ENCODE measurements around the gene NCOA7. TPM values are rescaled to one million over a fixed set of nuclear protein-coding genes. Genes with fewer than 3 reads are reported as not detected.

Gene NCOA7
- total and polyA plus RNA-seq, 4 donors = 8.6 to 40.9 (median 17.6) TPM

GRCh38 chr6:125931733-125932450 lies 141.1 kb downstream of the NCOA7 start:
- TF ChIP-seq, protein P1, sequence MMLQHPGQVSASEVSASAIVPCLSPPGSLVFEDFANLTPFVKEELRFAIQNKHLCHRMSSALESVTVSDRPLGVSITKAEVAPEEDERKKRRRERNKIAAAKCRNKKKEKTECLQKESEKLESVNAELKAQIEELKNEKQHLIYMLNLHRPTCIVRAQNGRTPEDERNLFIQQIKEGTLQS (IDR thresholded peaks at IDR 0.05) = no peak
- TF ChIP-seq JUND (IDR thresholded peaks at IDR 0.05) (no peak), NR2F2 (IDR thresholded peaks at IDR 0.05) (no peak), ZBTB33 (IDR thresholded peaks at IDR 0.05) (no peak), FOXA1 (IDR thresholded peaks at IDR 0.05) (no peak), REST (IDR thresholded peaks at IDR 0.05) (no peak), YY1 (IDR thresholded peaks at IDR 0.05) (no peak), SP1 (IDR thresholded peaks at IDR 0.05) (no peak), RAD21 (IDR thresholded peaks at IDR 0.05) (no peak), FOXA2 (IDR thresholded peaks at IDR 0.05) (no peak), HNF4G (IDR thresholded peaks at IDR 0.05) (no peak), EGR1 (IDR thresholded peaks at IDR 0.05; ENCODE audit: low read depth in 2 of 2) (no peak)
- TF ChIP-seq, protein P2, sequence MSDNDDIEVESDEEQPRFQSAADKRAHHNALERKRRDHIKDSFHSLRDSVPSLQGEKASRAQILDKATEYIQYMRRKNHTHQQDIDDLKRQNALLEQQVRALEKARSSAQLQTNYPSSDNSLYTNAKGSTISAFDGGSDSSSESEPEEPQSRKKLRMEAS (IDR thresholded peaks at IDR 0.05) = no peak
- TF ChIP-seq, protein P3, sequence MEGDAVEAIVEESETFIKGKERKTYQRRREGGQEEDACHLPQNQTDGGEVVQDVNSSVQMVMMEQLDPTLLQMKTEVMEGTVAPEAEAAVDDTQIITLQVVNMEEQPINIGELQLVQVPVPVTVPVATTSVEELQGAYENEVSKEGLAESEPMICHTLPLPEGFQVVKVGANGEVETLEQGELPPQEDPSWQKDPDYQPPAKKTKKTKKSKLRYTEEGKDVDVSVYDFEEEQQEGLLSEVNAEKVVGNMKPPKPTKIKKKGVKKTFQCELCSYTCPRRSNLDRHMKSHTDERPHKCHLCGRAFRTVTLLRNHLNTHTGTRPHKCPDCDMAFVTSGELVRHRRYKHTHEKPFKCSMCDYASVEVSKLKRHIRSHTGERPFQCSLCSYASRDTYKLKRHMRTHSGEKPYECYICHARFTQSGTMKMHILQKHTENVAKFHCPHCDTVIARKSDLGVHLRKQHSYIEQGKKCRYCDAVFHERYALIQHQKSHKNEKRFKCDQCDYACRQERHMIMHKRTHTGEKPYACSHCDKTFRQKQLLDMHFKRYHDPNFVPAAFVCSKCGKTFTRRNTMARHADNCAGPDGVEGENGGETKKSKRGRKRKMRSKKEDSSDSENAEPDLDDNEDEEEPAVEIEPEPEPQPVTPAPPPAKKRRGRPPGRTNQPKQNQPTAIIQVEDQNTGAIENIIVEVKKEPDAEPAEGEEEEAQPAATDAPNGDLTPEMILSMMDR (IDR thresholded peaks at IDR 0.05; ENCODE audit: low read depth, low read length, missing input control) = no peak
- Histone ChIP-seq H3K4me3 (ENCODE audit: low read depth in 1 of 3, low read length in 3 of 3) (no peak overlapping the region), H3K9ac (ENCODE audit: low read depth in 1 of 2, low read length in 2 of 2) (no peak overlapping the region), H3K36me3 (ENCODE audit: control insufficient read depth in 4 of 4, insufficient read depth in 3 of 4, low read depth in 1 of 4, low read length in 3 of 4) (peaks cover 0 to 19% (median 16%) of the 10 kb centered on the region in 4 donors), H3K9me3 (ENCODE audit: control insufficient read depth in 4 of 4, low read length in 3 of 4) (no peaks in the 10 kb centered on the region), H3K27ac (ENCODE audit: low read depth in 1 of 2, low read length in 2 of 2) (peak overlapping the region in 1 of 2 donors; percentile 1), H3K27me3 (ENCODE audit: control insufficient read depth in 4 of 4, insufficient read depth in 4 of 4, low read length in 3 of 4) (no peaks in the 10 kb centered on the region), H3K4me1 (ENCODE audit: control insufficient read depth in 4 of 4, insufficient read depth in 4 of 4, low read length in 3 of 4) (no peaks in the 10 kb centered on the region)
- 96% methylated on average over 4 of the region's 4 CpGs for WGBS
- no peak for DNase-seq (ENCODE audit: low spot score)

GRCh38 chr6:125932451-125932795 lies 141.7 kb downstream of the NCOA7 start:
- H3K9me3 ChIP-seq (ENCODE audit: control insufficient read depth in 4 of 4, low read length in 3 of 4) = no peaks in the 10 kb centered on the region
- no peak overlapping the region for H3K4me3 ChIP-seq (ENCODE audit: low read depth in 1 of 3, low read length in 3 of 3)
- no peak overlapping the region for H3K27ac ChIP-seq (ENCODE audit: low read depth in 1 of 2, low read length in 2 of 2)
- H3K9ac ChIP-seq (ENCODE audit: low read depth in 1 of 2, low read length in 2 of 2) = no peak overlapping the region
- DNase-seq (ENCODE audit: low spot score) = no peak
- H3K4me1 ChIP-seq (ENCODE audit: control insufficient read depth in 4 of 4, insufficient read depth in 4 of 4, low read length in 3 of 4) = no peaks in the 10 kb centered on the region
- H3K27me3 ChIP-seq (ENCODE audit: control insufficient read depth in 4 of 4, insufficient read depth in 4 of 4, low read length in 3 of 4) = no peaks in the 10 kb centered on the region
- H3K36me3 ChIP-seq (ENCODE audit: control insufficient read depth in 4 of 4, insufficient read depth in 3 of 4, low read depth in 1 of 4, low read length in 3 of 4) = peaks cover 0 to 17% (median 14%) of the 10 kb centered on the region in 4 donors
- TF ChIP-seq NR2F2 (IDR thresholded peaks at IDR 0.05) (no peak), RAD21 (IDR thresholded peaks at IDR 0.05) (no peak), GABPA (IDR thresholded peaks at IDR 0.05 in 1 of 2, conservative IDR thresholded peaks at IDR 0.05 in 1 of 2) (no peak), RXRA (IDR thresholded peaks at IDR 0.05) (no peak), REST (IDR thresholded peaks at IDR 0.05) (no peak), YY1 (IDR thresholded peaks at IDR 0.05) (no peak), FOXA2 (IDR thresholded peaks at IDR 0.05) (no peak), SP1 (IDR thresholded peaks at IDR 0.05) (no peak), EGR1 (IDR thresholded peaks at IDR 0.05; ENCODE audit: low read depth in 2 of 2) (no peak), HNF4A (conservative IDR thresholded peaks at IDR 0.05) (no peak), ZBTB33 (IDR thresholded peaks at IDR 0.05) (no peak)
- TF ChIP-seq, protein P2 (IDR thresholded peaks at IDR 0.05) = no peak

Data from liver (tissue), 9 donors.